GM19238 (cell line): ENCODE results near the gene CLTC.
"Not testable (repeated sequence)": the region's sequence is repeated elsewhere in the genome, so short reads cannot be mapped to it uniquely, and the experiment has no call there.

Source experiments
- DNase-seq: peaks from one replicate; pipeline ENCODE4 v3.0.0; 2011; ENCODE audit warnings: low spot score; ENCODE audit not compliant: insufficient read length

Gene CLTC

GRCh38 chr17:59619298-59620063 is at the start of gene CLTC:
Gene CLTC (plus strand): TSS chr17:59619895. CDS start chr17:59620132, 237 bp downstream.
- peak; percentile 68 for DNase-seq

GRCh38 chr17:59572301-59572924 is 47.3 kb upstream of the CLTC start:
- no peak for DNase-seq

- not testable (repeated sequence) for DNase-seq
Observed at GRCh38 chr17:59584168-59584567, 35.5 kb upstream of the CLTC start.

DNA sequence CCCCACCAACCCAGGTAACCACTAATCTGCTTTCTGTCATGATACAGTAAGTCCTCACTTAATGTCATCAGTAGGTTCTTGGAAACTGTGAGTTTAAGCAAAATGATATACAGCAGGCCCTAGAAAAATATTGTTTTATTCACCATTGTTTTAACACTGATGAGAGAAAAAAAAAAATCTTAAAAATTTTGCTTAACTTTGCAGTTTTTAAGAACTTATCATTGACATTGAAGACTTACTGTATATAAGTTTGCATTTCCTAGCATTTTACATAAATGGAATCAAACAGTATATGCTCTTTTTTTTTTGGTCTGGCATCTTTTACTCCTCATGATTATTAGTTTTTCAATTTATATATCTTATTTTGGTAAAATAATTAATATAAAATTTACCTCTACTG is 19.5 kb upstream of the CLTC start:
- no peak for DNase-seq

DNA sequence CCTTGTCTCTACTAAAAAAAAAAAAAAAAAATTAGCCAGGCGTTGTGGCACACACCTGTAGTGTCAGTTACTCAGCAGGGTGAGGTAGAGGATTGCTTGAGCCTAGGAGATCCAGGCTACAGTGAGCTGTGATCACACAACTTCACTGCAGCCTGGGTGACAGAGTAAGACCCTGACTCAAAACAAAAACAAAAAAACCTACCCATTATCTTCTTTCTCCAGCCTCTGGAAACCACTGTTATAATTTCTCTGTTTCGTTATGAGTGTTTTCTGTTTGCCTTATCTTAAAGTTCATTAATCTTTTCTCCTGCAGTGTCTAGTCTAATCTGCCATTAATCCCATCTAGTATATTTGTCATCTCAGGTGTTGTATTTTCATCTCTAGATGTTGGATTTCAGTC is 18.6 kb upstream of the CLTC start:
- no peak for DNase-seq

DNA sequence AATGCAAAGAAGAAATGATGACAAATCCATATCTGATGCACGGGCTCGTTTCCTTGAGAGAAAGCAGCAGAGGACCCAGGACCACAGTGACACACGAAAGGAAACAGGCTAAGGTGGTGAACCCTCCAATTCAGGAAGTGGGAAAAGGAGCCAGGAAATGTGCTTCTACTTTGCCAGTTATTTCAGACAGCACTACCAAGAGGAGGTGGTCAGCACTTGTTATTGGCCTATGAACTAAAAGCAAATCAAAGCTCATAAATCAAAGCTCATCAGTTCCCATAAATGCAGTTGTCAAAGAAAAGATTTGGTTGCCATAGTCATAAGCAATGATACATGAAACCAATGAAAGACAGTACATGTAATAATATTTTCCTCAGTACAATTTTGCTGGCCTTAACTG is 12.6 kb upstream of the CLTC start:
- DNase-seq, result no peak

GRCh38 chr17:59607817-59608403 is 11.8 kb upstream of the CLTC start:
- no peak for DNase-seq

GRCh38 chr17:59611503-59611902 is 8.2 kb upstream of the CLTC start:
- DNase-seq, result no peak

- DNase-seq, result no peak
Observed at GRCh38 chr17:59616253-59616920, 3.3 kb upstream of the CLTC start.

GRCh38 chr17:59617156-59617732 is 2.5 kb upstream of the CLTC start:
- DNase-seq, result no peak

- no peak for DNase-seq
Observed at GRCh38 chr17:59619035-59619297, 729 bp upstream of the CLTC start.

GRCh38 chr17:59620064-59620359 is 317 bp downstream of the CLTC start:
- no peak for DNase-seq

DNA sequence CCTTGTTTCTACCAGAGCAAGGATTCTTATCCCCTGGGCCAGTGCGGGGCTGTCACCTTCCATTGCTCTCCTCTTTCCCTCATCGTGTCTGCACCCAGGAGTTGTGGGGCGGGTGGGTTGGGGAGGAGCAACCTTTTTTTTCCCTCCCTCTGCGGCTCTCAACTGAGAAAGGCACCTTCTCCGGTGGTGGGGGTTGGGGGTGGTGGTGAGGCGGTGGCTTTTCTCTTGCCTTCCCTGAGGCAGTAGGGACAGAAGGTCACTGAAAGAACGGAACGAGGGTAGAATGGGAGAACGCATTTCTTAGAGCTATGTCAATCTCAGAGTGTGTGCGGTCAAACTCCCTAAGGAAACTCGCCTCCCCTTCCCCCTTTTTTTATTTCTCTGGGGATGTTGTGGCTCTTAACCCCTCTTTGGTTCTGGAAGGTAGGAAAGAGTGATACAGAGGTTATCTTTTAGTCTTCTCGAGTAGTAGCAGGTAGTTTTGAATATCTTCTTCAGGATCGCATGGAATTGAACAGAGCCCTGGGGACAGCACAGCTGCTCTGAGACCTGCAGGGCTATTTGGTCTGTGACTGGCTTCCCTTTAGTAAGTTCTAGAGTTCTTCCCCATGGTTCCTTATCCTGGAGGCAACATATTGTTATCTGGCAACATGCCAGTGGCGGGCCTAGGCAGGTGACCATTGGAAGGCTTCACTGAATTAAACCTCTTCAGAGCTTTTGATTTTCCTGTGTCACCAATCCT is 994 bp downstream of the CLTC start:
- peak; percentile 23 for DNase-seq

DNA sequence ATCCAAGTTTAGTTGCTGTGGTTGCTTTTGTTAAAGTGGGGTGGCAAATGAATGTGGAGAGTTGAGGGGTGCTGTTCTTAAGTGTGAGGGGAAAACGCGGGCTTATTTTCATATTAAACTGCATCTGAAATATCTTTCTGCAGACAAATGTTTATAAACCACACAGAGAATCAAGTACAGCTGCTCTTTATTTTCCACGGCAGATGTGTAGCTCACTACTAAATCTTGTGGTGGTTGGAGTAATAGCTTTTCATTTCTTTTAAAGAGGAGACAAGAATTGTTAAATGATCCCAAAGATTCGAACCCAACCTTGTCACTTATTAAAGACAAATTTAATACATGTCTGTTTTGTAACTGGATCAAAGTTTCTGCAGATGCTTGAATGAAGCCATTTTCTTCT is 2.1 kb downstream of the CLTC start:
- no peak for DNase-seq

DNA sequence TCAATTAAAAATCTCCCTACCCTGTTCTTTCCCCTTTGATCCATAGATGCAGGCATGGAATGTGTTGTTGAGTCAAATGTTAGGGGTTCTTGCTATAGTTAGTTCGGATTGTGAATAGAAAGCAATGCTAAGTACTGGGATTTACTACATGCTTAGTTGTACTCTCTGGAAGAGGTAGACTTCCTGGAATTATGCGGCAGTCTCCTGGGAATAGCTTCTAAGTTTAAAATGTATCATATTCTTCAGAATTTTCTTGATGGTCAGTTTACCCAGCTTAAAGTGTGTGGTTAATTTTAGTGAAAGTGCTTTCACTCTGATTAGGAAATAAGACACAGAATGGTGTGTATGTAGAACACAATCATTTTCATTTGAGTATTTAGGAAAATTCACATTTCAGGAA is 3.5 kb downstream of the CLTC start:
- DNase-seq, result no peak

GRCh38 chr17:59626756-59627155 is 7.1 kb downstream of the CLTC start:
- no peak for DNase-seq

GRCh38 chr17:59627274-59627673 is 7.6 kb downstream of the CLTC start:
- DNase-seq, result no peak

GRCh38 chr17:59627770-59628171 is 8.1 kb downstream of the CLTC start:
- no peak for DNase-seq

DNA sequence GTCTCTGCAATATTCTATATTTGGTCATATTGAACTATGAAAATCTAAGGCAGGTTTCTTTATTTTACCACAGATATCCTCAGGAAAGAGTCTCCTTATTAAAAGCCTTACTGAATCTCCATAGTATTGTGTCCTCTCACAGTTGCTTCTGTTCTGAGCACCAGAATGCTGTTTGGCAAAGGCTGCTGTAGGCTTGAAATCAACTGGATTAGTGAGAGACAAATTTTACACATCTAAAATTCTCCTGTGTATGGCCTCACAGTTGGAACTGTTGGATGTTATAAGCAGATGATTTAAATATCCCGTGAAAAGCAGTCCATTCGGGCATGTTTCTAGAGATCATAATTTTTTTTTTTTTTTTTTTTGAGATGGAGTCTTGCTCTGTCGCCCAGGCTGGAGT is 9.5 kb downstream of the CLTC start:
- no peak for DNase-seq

GRCh38 chr17:59631276-59631675 is 11.6 kb downstream of the CLTC start:
- no peak for DNase-seq

DNA sequence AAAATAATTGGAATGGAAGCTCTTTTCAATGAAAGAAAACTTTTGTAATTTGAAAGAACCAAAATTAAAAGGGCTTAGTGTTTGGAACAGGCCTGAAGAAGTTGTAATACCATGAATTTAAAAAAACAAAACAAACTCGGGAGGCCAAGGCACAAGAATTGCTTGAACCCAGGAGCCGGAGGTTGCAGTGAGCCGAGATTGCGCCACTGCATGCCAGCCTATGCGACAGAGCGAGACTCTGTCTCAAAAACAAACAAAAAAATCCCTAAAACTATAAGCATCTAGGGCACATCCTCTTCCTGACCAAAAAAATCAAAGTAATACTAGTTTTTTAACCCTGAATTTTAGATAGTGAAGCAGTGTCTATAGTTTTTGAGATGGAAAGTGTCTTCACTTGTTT is 12.7 kb downstream of the CLTC start:
- no peak for DNase-seq
